H9 (cell line): ENCODE data around the gene FAM43B. TPM values are rescaled to one million over a fixed set of nuclear protein-coding genes. Genes with fewer than 3 reads are reported as not detected.

Source experiments
- DNase-seq: peaks from one replicate; pipeline ENCODE4 v3.0.0-alpha.2; 2017
- H2AFZ ChIP-seq: one replicate; pipeline ENCODE4 v1.6.1; 2013; ENCODE audit warnings: mild to moderate bottlenecking, low read length, control low read depth, moderate library complexity
- H2AK5ac ChIP-seq: 2 replicates; pipeline ENCODE4 v1.6.1; 2013; ENCODE audit warnings: low read length, control low read depth, mixed read lengths; ENCODE audit not compliant: insufficient read length
- H2BK120ac ChIP-seq: one replicate; pipeline ENCODE4 v1.6.1; 2013; ENCODE audit warnings: low read depth, mild to moderate bottlenecking, low read length, control low read depth, inconsistent platforms; ENCODE audit not compliant: poor library complexity, severe bottlenecking
- H2BK12ac ChIP-seq: 2 replicates; pipeline ENCODE4 v1.6.1; 2013; ENCODE audit warnings: low read length, control low read depth, mixed read lengths, low read depth; ENCODE audit not compliant: insufficient read length
- H2BK15ac ChIP-seq: 2 replicates; pipeline ENCODE4 v1.6.1; 2013; ENCODE audit warnings: low read depth, low read length, control low read depth
- H2BK20ac ChIP-seq: one replicate; pipeline ENCODE4 v1.6.1; 2013; ENCODE audit warnings: low read depth, mild to moderate bottlenecking, low read length, control low read depth, inconsistent platforms; ENCODE audit not compliant: poor library complexity, severe bottlenecking
- H2BK5ac ChIP-seq: 2 replicates; pipeline ENCODE4 v1.6.1; 2013; ENCODE audit warnings: low read length, control low read depth, mixed read lengths; ENCODE audit not compliant: insufficient read length
- H3K14ac ChIP-seq: 2 replicates; pipeline ENCODE4 v1.6.1; 2013; ENCODE audit warnings: low read length, control low read depth; ENCODE audit not compliant: insufficient read depth
- H3K18ac ChIP-seq: 2 replicates; pipeline ENCODE4 v1.6.1; 2013; ENCODE audit warnings: low read depth, mild to moderate bottlenecking, mixed read lengths, low read length, control low read depth; ENCODE audit not compliant: insufficient read length
- H3K23ac ChIP-seq: 2 replicates; pipeline ENCODE4 v1.6.1; 2013; ENCODE audit warnings: low read length, control low read depth, mixed read lengths, low read depth; ENCODE audit not compliant: insufficient read length
- H3K23me2 ChIP-seq: 2 replicates; pipeline ENCODE4 v1.6.1; 2013; ENCODE audit warnings: low read depth, mild to moderate bottlenecking, mixed read lengths, low read length, control low read depth; ENCODE audit not compliant: insufficient read length, poor library complexity, severe bottlenecking
- H3K27ac ChIP-seq: 2 replicates; pipeline ENCODE4 v1.5.1; 2013; ENCODE audit warnings: low read length, control low read depth, mixed read lengths, low read depth; ENCODE audit not compliant: insufficient read length
- H3K27me3 ChIP-seq: 2 replicates; pipeline ENCODE4 v1.6.1; 2013; ENCODE audit warnings: low read length, control low read depth, inconsistent platforms; ENCODE audit not compliant: insufficient read depth
- H3K4ac ChIP-seq: 2 replicates; pipeline ENCODE4 v1.6.1; 2013; ENCODE audit warnings: low read depth, mild to moderate bottlenecking, control low read depth, inconsistent platforms, low read length, moderate library complexity
- H3K4me1 ChIP-seq: 2 replicates; pipeline ENCODE4 v1.6.1; 2013; ENCODE audit warnings: low read length, control low read depth, inconsistent platforms; ENCODE audit not compliant: insufficient read depth
- H3K4me2 ChIP-seq: 2 replicates; pipeline ENCODE4 v1.6.1; 2013; ENCODE audit warnings: low read length, control low read depth, mixed read lengths; ENCODE audit not compliant: insufficient read length, insufficient read depth
- H3K56ac ChIP-seq: 2 replicates; pipeline ENCODE4 v1.6.1; 2013; ENCODE audit warnings: low read depth, mild to moderate bottlenecking, mixed read lengths, low read length, control low read depth; ENCODE audit not compliant: insufficient read length
- H3K79me1 ChIP-seq: 2 replicates; pipeline ENCODE4 v1.6.1; 2013; ENCODE audit warnings: low read depth, mild to moderate bottlenecking, moderate library complexity, low read length, control low read depth, inconsistent platforms; ENCODE audit not compliant: insufficient read depth, poor library complexity, severe bottlenecking
- H3K79me2 ChIP-seq: 2 replicates; pipeline ENCODE4 v1.6.1; 2013; ENCODE audit warnings: low read length, control low read depth, inconsistent platforms; ENCODE audit not compliant: insufficient read depth
- H3K9ac ChIP-seq: 2 replicates; pipeline ENCODE4 v1.6.1; 2013; ENCODE audit warnings: low read length, control low read depth, mixed read lengths; ENCODE audit not compliant: insufficient read length; ENCODE audit errors: extremely low read depth
- H3K9me3 ChIP-seq: one replicate; pipeline ENCODE4 v1.6.1; 2013; ENCODE audit warnings: low read depth, low read length, inconsistent platforms; ENCODE audit not compliant: control insufficient read depth
- H3T11ph ChIP-seq: one replicate; pipeline ENCODE4 v1.6.1; 2013; ENCODE audit warnings: mild to moderate bottlenecking, low read length, control low read depth, inconsistent platforms
- H4K20me1 ChIP-seq: one replicate; pipeline ENCODE4 v1.6.1; 2013; ENCODE audit not compliant: control insufficient read depth, insufficient read length, insufficient read depth
- H4K5ac ChIP-seq: 2 replicates; pipeline ENCODE4 v1.6.1; 2013; ENCODE audit warnings: low read depth, mild to moderate bottlenecking, mixed read lengths, low read length, control low read depth; ENCODE audit not compliant: insufficient read length
- H4K8ac ChIP-seq: replicated peaks from 2 replicates; pipeline ENCODE4 v1.6.1; 2013; ENCODE audit warnings: low read length, control low read depth, mixed read lengths, low read depth; ENCODE audit not compliant: insufficient read length
- H4K91ac ChIP-seq: 2 replicates; pipeline ENCODE4 v1.6.1; 2013; ENCODE audit warnings: low read depth, mild to moderate bottlenecking, moderate library complexity, mixed read lengths, low read length, control low read depth; ENCODE audit not compliant: insufficient read length
- H3K27ac Mint-ChIP-seq, 3 experiments: 2 replicates in 2 of 3; 3 replicates in 1 of 3; pipeline ENCODE4 v1.8.0; 2020 to 2021; ENCODE audit warnings: mixed read lengths in 3 of 3, mild to moderate bottlenecking in 1 of 3, moderate library complexity in 1 of 3
- H3K27me3 Mint-ChIP-seq: 2 replicates; pipeline ENCODE4 v1.8.0; 2021; ENCODE audit warnings: low read depth, mild to moderate bottlenecking, moderate library complexity, mixed read lengths
- H3K36me3 Mint-ChIP-seq, 3 experiments: 2 replicates in 2 of 3; 3 replicates in 1 of 3; pipeline ENCODE4 v1.8.0; 2020 to 2021; ENCODE audit warnings: low read depth in 3 of 3, mixed read lengths in 3 of 3; ENCODE audit not compliant: insufficient read depth in 1 of 3
- H3K4me1 Mint-ChIP-seq, 2 experiments: 2 replicates each; pipeline ENCODE4 v1.8.0; 2020; ENCODE audit warnings: mixed read lengths in 2 of 2
- H3K4me3 Mint-ChIP-seq, 2 experiments: 2 replicates in 1 of 2; 3 replicates in 1 of 2; pipeline ENCODE4 v1.8.0; 2020 to 2021; ENCODE audit warnings: mild to moderate bottlenecking in 2 of 2, mixed read lengths in 2 of 2, moderate library complexity in 1 of 2
- H3K9me3 Mint-ChIP-seq, 2 experiments: 2 replicates in 1 of 2; 3 replicates in 1 of 2; pipeline ENCODE4 v1.8.0; 2020; ENCODE audit warnings: mild to moderate bottlenecking in 2 of 2, mixed read lengths in 2 of 2, moderate library complexity in 1 of 2
- WGBS: extraction: QIAGEN DNeasy Blood & Tissue Kit; methylation state at CpG from one replicate; pipeline ENCODE4 v1.1.7; 2013; ENCODE audit warnings: missing lambda C conversion rate, low lambda C conversion rate, mixed read lengths; ENCODE audit not compliant: insufficient read length; ENCODE audit errors: extremely low coverage; 5-methylcytosine and 5-hydroxymethylcytosine counted together
- total RNA-seq: library from RNA; stranded (reverse); gene quantifications from 2 replicates; pipeline ENCODE4 v1.2.1, GENCODE V29; 2021
- TF ChIP-seq, protein P1 (sequence below): fragments of 200-600 bp; sonication (generic); conservative IDR thresholded peaks from 3 replicates; pipeline ENCODE4 v1.8.0; 2021; ENCODE audit warnings: antibody characterized with exemption, mild to moderate bottlenecking

The FAM43B gene
- total RNA-seq, 1 experiment from 2014 or later: 0.22 TPM

DNA sequence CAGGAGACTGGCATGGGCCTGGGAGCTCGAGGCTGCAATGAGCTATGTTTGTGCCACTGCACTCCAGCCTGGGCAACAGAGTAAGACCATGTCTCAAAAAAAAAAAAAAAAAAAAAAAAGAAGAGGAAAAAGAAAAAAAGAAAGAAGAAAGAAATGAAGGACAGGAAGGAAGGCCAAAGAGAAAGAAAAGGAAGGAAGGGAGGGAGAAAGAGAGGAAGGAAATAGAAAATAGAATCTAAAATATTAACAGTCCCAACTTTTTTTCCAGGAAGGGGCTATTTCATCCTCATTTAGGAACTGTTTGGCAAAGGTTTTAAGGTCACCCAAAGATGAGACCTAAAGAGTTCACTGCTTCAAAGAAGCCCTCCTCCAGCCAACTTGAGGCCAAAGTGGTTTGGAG lies 46.9 kb upstream of the FAM43B start:
- Histone ChIP-seq H2BK12ac (no peak overlapping the region), H3K4me1 (no peaks in the 10 kb centered on the region), H3K79me1 (peaks cover 3% of the 10 kb centered on the region), H3K27ac (no peak overlapping the region), H3T11ph (no peak overlapping the region), H2BK5ac (no peak overlapping the region), H3K79me2 (peaks cover 4% of the 10 kb centered on the region; the same call in 1 of the 2 replicates), H3K56ac (no peak overlapping the region), H3K23me2 (peaks cover 3% of the 10 kb centered on the region), H3K4ac (no peak overlapping the region), H2BK120ac (no peak overlapping the region), H3K18ac (no peak overlapping the region), H4K8ac (no peak overlapping the region), H3K4me2 (no peak overlapping the region), H3K9me3 (no peaks in the 10 kb centered on the region), H3K27me3 (no peaks in the 10 kb centered on the region), H2AK5ac (no peak overlapping the region), H3K23ac (no peak overlapping the region), H4K20me1 (no peaks in the 10 kb centered on the region), H4K91ac (no peak overlapping the region), H3K14ac (no peak overlapping the region), H2BK20ac (no peak overlapping the region), H3K9ac (no peak overlapping the region), H2AFZ (no peak overlapping the region), H2BK15ac (no peak overlapping the region), H4K5ac (no peak overlapping the region)
- no peak overlapping the region; a peak in 1 of 5 replicates for H3K4me3 Mint-ChIP-seq
- no CpG with 5 or more reads among the region's 1 CpG for WGBS
- TF ChIP-seq, protein P1, sequence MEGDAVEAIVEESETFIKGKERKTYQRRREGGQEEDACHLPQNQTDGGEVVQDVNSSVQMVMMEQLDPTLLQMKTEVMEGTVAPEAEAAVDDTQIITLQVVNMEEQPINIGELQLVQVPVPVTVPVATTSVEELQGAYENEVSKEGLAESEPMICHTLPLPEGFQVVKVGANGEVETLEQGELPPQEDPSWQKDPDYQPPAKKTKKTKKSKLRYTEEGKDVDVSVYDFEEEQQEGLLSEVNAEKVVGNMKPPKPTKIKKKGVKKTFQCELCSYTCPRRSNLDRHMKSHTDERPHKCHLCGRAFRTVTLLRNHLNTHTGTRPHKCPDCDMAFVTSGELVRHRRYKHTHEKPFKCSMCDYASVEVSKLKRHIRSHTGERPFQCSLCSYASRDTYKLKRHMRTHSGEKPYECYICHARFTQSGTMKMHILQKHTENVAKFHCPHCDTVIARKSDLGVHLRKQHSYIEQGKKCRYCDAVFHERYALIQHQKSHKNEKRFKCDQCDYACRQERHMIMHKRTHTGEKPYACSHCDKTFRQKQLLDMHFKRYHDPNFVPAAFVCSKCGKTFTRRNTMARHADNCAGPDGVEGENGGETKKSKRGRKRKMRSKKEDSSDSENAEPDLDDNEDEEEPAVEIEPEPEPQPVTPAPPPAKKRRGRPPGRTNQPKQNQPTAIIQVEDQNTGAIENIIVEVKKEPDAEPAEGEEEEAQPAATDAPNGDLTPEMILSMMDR: no peak
- H3K36me3 Mint-ChIP-seq: peaks cover 11 to 27% (median 20%) of the 10 kb centered on the region in 3 experiments; a peak in 6 of 7 replicates
- no peaks in the 10 kb centered on the region for H3K9me3 Mint-ChIP-seq
- H3K27me3 Mint-ChIP-seq: peaks cover 19% of the 10 kb centered on the region
- DNase-seq: no peak
- H3K27ac Mint-ChIP-seq: no peak overlapping the region
- peaks cover 0 to 5% of the 10 kb centered on the region in 2 experiments; a peak in 2 of 4 replicates for H3K4me1 Mint-ChIP-seq
